KMS-11 (cell line): ENCODE results near the gene EZH2.

Source experiments
- H2AFZ ChIP-seq: fragments of 200-600 bp; sonication (generic); 2 replicates; pipeline ENCODE4 v1.6.1; 2016; ENCODE audit warnings: antibody characterized with exemption, mixed run types, low read depth
- H3K27ac ChIP-seq: fragments of 200-600 bp; sonication (generic); 2 replicates; pipeline ENCODE4 v1.6.1; 2016; ENCODE audit warnings: mild to moderate bottlenecking, mixed run types
- H3K27me3 ChIP-seq: fragments of 200-600 bp; sonication (generic); 2 replicates; pipeline ENCODE4 v1.6.1; 2017; ENCODE audit warnings: mild to moderate bottlenecking, low read depth, mixed run types, moderate library complexity; ENCODE audit not compliant: insufficient read depth
- H3K36me3 ChIP-seq: fragments of 200-600 bp; sonication (generic); 2 replicates; pipeline ENCODE4 v1.6.1; 2017; ENCODE audit warnings: mild to moderate bottlenecking, mixed run types; ENCODE audit not compliant: insufficient read depth
- H3K4me1 ChIP-seq: fragments of 200-600 bp; sonication (generic); 2 replicates; pipeline ENCODE4 v1.6.1; 2016; ENCODE audit warnings: mild to moderate bottlenecking, low read depth, mixed run types; ENCODE audit not compliant: poor library complexity, severe bottlenecking
- H3K4me2 ChIP-seq: fragments of 200-600 bp; sonication (generic); 2 replicates; pipeline ENCODE4 v1.7.0; 2016; ENCODE audit warnings: mild to moderate bottlenecking, mixed run types
- H3K4me3 ChIP-seq: fragments of 200-600 bp; sonication (generic); IDR thresholded peaks from 2 replicates; pipeline ENCODE4 v1.6.1; 2017; ENCODE audit warnings: low read depth, low read length, mixed read lengths; ENCODE audit not compliant: insufficient read depth
- H3K79me2 ChIP-seq: fragments of 200-600 bp; sonication (generic); 2 replicates; pipeline ENCODE4 v1.6.1; 2016; ENCODE audit warnings: low read depth, mixed run types; ENCODE audit not compliant: insufficient read depth
- H3K9ac ChIP-seq: fragments of 200-600 bp; sonication (generic); 2 replicates; pipeline ENCODE4 v1.6.1; 2016; ENCODE audit warnings: mild to moderate bottlenecking, mixed run types
- H4K20me1 ChIP-seq: fragments of 200-600 bp; sonication (generic); 2 replicates; pipeline ENCODE4 v1.6.1; 2016; ENCODE audit warnings: mild to moderate bottlenecking, mixed run types; ENCODE audit not compliant: insufficient read depth
- TF ChIP-seq, protein P1 (sequence below): fragments of 200-600 bp; sonication (generic); conservative IDR thresholded peaks from 2 replicates; pipeline ENCODE4 v1.6.1; 2017; ENCODE audit warnings: low read depth, mild to moderate bottlenecking, antibody characterized with exemption, low read length, moderate library complexity, mixed read lengths

Gene EZH2

DNA sequence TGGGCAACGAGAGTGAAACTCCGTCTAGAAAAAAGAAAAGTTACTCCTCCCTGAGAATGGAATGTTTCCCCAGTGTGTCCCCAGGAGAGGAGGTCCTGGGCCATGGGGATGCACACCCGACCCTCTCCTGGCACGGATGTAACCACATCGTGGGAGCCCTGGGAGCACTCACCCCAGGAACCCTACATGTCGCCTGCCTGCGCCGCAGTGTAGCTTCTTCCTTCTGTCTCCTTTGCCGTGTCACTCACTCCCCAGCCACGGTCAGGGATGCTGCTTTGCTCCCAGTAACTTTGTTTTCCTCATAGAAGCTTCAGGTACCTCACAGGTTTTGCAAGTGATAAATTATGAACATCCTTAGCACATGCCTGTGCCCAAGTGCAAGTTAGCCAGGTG, 82.0 kb downstream of the EZH2 start:
- Histone ChIP-seq H3K36me3 (peaks cover 33% of the 10 kb centered on the region; the same call in 1 of the 2 replicates), H4K20me1 (no peaks in the 10 kb centered on the region), H3K9ac (no peak overlapping the region), H3K4me2 (no peak overlapping the region), H2AFZ (no peak overlapping the region), H3K79me2 (no peaks in the 10 kb centered on the region; the same call in 1 of the 2 replicates), H3K27ac (no peak overlapping the region), H3K4me3 (no peak overlapping the region), H3K27me3 (no peaks in the 10 kb centered on the region), H3K4me1 (no peaks in the 10 kb centered on the region)
- TF ChIP-seq, protein P1, sequence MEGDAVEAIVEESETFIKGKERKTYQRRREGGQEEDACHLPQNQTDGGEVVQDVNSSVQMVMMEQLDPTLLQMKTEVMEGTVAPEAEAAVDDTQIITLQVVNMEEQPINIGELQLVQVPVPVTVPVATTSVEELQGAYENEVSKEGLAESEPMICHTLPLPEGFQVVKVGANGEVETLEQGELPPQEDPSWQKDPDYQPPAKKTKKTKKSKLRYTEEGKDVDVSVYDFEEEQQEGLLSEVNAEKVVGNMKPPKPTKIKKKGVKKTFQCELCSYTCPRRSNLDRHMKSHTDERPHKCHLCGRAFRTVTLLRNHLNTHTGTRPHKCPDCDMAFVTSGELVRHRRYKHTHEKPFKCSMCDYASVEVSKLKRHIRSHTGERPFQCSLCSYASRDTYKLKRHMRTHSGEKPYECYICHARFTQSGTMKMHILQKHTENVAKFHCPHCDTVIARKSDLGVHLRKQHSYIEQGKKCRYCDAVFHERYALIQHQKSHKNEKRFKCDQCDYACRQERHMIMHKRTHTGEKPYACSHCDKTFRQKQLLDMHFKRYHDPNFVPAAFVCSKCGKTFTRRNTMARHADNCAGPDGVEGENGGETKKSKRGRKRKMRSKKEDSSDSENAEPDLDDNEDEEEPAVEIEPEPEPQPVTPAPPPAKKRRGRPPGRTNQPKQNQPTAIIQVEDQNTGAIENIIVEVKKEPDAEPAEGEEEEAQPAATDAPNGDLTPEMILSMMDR: no peak

DNA sequence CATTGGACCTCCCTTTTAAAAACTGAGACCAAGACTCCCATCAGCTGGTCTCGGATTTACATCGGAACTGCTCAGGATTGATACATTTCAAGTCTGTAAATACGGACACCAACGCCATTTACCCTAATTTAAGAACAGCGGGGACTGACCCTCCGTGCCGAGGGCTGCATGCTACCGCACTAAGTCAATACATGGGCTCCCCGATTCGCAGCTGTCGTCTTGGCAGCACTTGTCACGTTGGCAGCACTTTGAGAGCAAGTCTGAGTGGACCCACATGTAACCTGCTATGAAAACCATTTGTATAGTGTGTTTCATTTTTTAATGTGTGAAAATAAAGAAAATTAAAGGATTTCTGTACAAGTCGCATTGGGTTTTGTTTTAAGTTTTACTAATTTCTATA, 83.4 kb downstream of the EZH2 start:
- no peaks in the 10 kb centered on the region for H3K4me1 ChIP-seq
- H3K4me3 ChIP-seq: no peak overlapping the region
- no peak overlapping the region for H2AFZ ChIP-seq
- no peak overlapping the region for H3K27ac ChIP-seq
- H3K36me3 ChIP-seq: peaks cover 39% of the 10 kb centered on the region; the same call in 1 of the 2 replicates
- H3K9ac ChIP-seq: no peak overlapping the region
- no peak overlapping the region for H3K4me2 ChIP-seq
- no peaks in the 10 kb centered on the region for H4K20me1 ChIP-seq
- no peaks in the 10 kb centered on the region for H3K27me3 ChIP-seq
- TF ChIP-seq, protein P1: no peak
- peaks cover 9% of the 10 kb centered on the region; the same call in 1 of the 2 replicates for H3K79me2 ChIP-seq

DNA sequence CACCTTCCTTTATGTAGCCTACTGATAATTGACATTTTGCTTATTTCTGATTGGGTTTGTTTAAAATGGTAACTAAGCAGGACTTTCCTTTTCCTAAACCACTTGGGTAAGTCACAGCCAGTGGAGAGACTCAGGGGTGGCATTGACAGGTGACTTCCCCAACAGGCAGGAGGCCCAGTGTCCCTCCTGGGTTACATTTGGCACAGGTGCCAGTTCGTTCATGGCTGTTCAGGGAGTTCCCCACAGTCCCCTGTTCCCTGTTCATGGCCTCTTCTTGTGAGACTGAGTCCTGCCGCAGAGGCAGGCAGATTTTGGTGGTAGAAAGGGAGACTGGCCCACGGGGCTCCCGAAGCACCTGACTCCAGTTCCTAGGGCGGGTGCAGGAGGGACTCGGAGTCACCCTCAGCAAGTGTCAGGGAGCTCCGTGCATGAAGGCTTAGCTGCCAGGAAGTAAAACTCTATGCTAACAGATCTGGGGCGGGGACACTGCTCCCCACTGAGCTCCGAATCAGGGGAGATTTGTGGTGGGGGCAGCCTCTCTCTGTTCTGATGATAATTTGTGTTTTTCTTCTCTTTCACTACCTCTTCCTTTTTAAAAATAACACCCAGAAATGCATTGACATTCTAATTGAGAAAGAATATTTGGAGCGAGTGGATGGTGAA, 84.1 kb downstream of the EZH2 start:
- Histone ChIP-seq H3K9ac (no peak overlapping the region), H3K79me2 (peaks cover 9% of the 10 kb centered on the region; the same call in 1 of the 2 replicates), H3K27ac (no peak overlapping the region), H3K27me3 (no peaks in the 10 kb centered on the region), H2AFZ (no peak overlapping the region), H3K36me3 (peaks cover 39% of the 10 kb centered on the region; the same call in 1 of the 2 replicates), H3K4me3 (no peak overlapping the region), H3K4me2 (no peak overlapping the region), H4K20me1 (no peaks in the 10 kb centered on the region), H3K4me1 (no peaks in the 10 kb centered on the region)
- TF ChIP-seq, protein P1: no peak

DNA sequence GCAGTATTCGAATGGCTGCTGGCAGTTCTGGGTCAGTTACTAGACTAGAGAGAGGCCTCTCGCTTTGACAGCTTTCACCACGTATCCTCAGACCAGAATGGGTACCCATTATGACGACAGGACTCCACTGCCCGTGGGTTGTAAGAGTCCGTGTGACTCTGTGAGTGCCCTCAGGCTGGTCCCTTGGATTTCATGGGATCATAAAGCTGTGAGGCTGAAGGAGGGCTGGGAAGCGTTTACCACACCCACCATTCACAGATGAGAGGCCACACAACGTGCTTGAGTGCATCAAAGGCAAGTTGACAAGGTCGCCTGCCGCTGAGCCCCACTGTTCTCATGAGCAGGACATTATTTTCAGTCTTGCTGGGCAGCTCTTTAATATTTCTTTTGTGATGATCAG, 87.2 kb downstream of the EZH2 start:
- Histone ChIP-seq H2AFZ (no peak overlapping the region), H4K20me1 (no peaks in the 10 kb centered on the region), H3K4me2 (no peak overlapping the region), H3K27ac (no peak overlapping the region), H3K9ac (no peak overlapping the region), H3K4me3 (no peak overlapping the region), H3K79me2 (peaks cover 13% of the 10 kb centered on the region; the same call in 1 of the 2 replicates), H3K4me1 (peaks cover 18% of the 10 kb centered on the region), H3K36me3 (peaks cover 66% of the 10 kb centered on the region), H3K27me3 (no peaks in the 10 kb centered on the region)
- TF ChIP-seq, protein P1: no peak
